OCI-LY1 (cell line): ENCODE measurements around the gene TSKS.

Source experiments
- EZH2 ChIP-seq: fragments of 200-600 bp; sonication (generic), shearing (Covaris generic); IDR thresholded peaks from 2 replicates; pipeline ENCODE4 v1.8.0; 2017; ENCODE audit warnings: borderline replicate concordance, mixed run types, mild to moderate bottlenecking, antibody characterized with exemption, low read length, moderate library complexity, mixed read lengths
- TF ChIP-seq, protein P1 (sequence below): fragments of 200-600 bp; sonication (generic), shearing (Covaris generic); IDR thresholded peaks from 2 replicates; pipeline ENCODE4 v1.5.1; 2017; ENCODE audit warnings: mild to moderate bottlenecking, antibody characterized with exemption, low read length, moderate library complexity, mixed read lengths

DNA sequence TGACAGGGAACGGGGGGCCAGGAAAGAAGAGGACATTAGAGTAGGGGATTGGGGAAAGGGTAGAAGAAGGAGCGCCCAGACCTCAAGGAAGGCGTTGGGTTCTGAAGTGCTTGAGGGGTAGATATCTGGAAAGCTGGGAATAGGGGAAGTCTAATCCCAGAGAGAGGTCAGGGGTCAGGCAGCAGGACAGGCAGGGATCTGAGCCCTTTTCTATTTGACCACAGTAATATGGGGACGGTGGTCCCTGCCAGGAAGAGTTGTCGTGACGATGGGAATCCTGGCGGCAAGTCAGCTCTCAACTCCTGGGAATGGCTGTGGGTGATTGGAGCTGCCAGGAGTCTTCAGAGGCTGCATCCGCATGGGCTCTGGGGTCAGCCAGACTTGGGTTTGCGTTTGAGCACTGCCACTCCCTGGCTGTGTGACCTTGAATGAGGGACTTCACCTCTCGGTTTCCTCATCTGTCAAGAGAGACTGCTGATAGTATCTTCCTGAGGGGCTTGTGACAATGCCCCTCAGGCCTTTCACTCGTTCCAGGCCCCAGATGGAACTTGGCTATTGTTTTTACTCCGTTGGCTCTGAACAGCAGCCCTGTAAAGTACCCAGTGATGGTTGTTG, 5.0 kb upstream of the TSKS start:
- TF ChIP-seq, protein P1, sequence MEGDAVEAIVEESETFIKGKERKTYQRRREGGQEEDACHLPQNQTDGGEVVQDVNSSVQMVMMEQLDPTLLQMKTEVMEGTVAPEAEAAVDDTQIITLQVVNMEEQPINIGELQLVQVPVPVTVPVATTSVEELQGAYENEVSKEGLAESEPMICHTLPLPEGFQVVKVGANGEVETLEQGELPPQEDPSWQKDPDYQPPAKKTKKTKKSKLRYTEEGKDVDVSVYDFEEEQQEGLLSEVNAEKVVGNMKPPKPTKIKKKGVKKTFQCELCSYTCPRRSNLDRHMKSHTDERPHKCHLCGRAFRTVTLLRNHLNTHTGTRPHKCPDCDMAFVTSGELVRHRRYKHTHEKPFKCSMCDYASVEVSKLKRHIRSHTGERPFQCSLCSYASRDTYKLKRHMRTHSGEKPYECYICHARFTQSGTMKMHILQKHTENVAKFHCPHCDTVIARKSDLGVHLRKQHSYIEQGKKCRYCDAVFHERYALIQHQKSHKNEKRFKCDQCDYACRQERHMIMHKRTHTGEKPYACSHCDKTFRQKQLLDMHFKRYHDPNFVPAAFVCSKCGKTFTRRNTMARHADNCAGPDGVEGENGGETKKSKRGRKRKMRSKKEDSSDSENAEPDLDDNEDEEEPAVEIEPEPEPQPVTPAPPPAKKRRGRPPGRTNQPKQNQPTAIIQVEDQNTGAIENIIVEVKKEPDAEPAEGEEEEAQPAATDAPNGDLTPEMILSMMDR: no peak
- TF ChIP-seq EZH2: no peak
